Fibroblast of upper back skin (primary cell): ENCODE results near the gene PAH.
"Not testable (repeated sequence)": the region's sequence is repeated elsewhere in the genome, so short reads cannot be mapped to it uniquely, and the experiment has no call there.

Source experiments
- DNase-seq: peaks from one replicate; pipeline ENCODE4 v3.0.0-alpha.2; 2013

The PAH gene

DNA sequence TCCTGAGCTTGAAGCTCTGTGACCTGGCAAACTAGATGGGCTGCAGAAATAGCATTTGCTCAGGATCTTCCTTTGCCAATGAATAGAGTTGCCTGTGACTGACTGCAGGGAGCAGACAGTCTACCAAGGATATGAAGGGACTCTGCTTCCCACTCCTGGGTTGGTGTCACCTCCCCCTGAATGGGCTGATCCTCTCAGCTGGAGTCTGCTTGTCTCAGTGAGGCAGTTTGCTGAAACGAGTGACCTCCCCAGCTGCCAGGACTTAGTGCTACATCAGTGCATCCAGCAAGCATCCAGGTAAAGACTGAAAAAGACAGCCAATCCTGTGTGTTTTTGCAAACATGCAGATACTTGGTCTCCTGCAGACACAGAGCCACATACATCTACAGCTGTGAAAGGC, 28.5 kb downstream of the PAH start:
- no peak for DNase-seq

DNA sequence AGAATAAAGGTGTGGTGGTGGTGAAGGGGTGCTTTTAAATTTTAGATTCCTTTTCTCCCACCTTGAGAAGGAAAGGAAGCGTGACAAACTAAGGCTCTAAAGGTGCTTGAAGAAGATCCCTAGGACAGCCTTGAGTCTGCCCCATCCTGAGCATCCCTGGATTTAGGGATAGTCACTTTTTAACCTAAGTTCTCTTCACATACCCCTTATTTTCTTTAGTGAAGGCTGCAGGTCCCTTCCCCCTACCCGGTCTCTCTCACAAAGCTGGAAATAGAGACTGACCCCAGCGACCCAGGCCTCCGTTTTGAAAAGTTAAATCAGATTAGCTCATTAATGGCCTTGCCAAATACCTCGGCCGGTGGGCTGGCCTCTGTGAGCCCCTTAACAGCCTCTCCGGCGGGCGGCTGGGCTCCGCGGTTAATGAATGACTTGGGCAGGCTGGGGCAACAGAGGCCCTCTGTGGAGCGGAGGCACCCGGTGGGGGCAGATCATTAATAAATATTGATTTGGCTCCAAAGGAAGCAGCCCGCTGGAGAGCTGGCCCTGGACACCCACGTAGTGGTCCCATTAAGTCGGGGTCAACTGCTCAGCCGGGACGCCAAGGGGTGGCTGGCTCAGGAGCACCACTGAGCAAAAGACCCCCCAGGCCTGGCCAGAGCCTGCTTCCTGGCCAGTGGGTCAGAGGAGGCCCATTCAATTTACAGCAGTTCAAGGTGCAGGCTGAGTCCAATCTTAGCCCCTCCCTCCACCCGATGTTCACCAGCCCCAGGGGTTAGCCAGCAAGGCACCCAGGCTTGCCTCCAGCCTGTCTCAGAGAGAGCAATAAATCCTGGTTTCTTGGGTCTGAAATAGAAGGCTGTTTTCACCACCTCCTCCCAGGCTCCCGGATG, 31.8 kb downstream of the PAH start:
- no peak for DNase-seq

DNA sequence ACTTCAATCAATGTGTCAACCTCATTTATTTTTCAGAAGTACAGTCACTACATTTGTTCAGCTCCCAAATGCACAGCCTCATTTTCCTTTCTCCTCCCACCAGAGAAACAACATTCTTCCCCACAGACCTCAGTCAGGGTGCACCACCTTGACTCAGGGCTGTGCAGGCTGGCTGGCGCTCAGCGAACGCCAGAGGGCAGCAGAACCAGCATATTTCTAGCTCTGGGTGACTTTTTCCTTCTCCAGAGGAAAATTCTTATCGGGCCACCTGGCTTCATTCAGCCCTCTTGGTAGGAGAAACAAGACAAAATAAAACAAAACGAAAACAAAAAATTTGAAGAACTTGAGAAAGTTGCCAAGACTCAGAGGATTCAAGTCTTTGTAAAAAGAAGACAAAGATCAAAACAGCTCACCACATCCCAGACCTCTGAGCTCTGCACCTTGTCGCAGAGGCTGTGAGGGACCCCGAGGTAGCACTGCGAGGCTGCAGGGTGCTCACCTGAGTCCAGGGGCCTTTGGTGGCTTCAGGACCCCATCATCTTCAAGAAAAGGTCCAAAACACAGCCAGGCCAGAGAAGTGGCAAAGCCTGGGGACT, 33.7 kb downstream of the PAH start:
- peak; percentile 11 for DNase-seq

DNA sequence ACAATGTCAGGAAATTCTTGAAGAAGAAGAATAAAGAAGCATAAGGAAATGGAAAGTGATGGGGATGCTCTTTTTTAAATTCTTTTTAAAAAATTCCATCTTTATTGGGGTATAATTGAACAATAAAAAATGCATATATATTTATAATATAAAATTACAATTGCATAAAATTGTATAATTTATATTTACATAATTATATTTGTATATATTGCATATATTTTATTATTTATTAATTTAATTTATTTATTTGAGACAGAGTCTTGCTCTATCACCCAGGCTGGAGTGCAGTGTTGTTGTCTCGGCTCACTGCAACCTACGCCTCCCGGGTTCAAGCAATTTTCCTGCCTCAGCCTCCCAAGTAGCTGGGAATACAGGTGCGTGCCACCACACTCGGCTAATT, 36.3 kb downstream of the PAH start:
- DNase-seq, result no peak

DNA sequence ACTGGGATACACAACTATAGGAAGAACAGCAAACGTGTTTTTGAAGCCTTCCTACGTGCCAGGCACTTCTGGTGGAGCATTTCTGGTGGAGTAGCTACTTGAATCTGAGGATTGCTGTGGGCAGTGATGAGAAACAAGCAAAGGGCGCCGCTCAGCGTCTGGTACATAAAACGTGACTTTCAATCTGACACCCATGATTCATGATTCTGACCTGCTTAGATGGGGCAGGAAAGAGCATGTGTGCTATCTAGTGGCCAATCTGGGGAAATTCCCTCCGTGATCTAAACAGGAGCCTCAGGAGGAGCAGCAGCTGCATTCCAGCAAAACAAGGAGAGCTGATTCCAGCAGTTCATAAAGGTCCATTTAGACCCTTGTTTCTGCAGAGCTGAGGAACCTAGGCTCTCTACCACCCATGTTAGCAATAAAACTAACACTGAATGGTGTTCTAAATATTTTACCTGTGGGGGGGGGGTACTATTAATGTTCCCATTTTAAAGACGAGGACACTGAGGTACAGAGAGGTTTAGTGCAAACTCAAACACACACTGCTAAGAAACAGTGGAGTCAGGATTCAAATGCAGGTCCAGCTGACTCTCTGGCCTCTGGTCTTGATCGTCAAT, 37.8 kb downstream of the PAH start:
- DNase-seq, result peak; percentile 28

DNA sequence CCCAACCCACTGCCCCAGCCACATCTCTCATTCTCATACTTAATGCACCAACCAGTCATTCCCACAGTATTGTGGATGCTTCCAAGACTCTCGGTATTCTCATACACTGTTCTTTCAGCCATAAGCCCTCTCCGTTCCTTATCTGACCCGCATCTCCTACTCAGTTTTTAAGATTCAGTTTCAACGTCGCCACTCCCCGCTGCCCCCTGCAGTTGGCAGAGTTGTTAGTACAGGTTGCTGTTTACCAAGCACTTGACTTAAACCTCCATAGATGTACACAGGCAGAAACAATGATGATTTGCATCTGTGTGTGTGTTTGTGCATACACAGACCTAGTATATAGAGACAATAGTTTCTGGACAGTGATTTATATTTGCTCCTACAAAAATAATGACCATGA, 40.2 kb downstream of the PAH start:
- DNase-seq, result no peak

DNA sequence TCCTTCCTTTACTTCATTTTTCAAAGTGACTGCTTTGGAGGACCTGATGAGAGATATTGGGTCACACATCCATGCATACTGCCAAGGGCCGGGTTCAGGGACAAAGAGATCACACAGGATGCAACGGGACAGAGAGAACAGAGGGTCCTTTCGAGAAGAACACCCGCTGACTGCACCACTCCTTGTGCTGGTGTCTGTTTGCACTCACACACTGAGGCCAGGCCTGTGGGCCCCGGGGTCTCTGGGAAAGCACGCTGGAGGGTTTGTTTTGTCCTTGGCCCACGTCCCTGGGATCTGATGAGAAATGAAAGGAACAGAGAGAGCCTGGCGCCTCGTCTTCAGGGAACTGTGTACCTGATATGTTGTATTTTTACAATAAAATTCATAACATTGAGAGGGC, 42.2 kb downstream of the PAH start:
- DNase-seq, result no peak

DNA sequence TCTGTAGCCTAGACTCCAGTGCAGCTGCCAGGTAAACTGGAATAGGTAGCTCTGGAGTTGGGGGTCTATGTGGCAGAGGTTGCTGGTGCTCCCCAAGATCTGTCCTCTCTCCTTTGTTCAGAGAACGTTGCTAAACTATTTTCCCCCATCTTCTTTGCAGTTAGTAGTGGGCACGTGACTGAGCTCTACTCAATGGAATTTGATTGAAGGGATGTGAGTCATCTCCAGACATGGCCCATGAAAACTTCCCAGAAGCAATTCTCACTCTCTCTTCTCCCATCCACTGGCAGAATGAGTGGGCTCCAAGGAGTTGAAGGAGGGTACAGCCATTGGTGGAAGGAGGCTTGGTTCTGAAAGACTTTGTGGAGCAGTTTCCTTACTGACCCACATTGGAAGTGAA, 44.0 kb downstream of the PAH start:
- DNase-seq, result no peak

DNA sequence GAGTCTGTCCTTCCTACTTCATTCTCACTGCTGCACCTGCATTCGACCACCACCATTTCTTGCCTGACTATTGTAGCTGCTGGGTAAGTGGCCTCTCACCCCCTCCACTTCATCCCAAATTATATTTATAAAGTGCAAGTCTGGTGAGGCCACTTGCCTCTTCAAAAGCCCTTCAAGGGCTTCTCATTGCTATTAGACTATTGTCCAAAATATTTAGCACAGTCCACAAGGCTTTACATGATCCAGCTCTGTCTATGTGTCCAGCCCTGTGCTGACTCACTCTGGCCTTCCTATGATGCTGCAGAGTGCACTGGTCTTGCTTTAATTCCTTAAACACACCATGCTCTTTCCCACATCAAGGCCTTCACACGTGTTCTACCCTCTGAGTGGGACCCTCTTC, 46.0 kb downstream of the PAH start:
- no peak for DNase-seq

DNA sequence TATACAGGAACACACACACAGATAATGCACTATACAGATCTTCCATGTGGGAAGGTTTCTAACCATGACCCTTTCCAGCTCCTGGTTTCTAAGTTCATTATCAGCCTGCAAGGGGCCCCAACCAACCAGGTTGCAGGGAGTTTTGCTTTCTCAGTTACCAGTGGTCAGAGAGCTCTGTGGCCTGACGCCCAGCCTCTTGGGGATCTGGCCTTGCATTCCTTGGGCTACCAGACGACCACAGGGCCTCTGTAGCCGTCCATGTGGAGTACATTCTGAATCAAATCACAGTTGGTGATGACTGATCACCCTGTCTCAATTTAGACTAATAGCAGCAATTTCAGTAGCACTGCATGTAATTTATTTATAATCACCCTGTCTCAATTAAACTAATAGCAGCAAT, 47.5 kb downstream of the PAH start:
- DNase-seq, result no peak

DNA sequence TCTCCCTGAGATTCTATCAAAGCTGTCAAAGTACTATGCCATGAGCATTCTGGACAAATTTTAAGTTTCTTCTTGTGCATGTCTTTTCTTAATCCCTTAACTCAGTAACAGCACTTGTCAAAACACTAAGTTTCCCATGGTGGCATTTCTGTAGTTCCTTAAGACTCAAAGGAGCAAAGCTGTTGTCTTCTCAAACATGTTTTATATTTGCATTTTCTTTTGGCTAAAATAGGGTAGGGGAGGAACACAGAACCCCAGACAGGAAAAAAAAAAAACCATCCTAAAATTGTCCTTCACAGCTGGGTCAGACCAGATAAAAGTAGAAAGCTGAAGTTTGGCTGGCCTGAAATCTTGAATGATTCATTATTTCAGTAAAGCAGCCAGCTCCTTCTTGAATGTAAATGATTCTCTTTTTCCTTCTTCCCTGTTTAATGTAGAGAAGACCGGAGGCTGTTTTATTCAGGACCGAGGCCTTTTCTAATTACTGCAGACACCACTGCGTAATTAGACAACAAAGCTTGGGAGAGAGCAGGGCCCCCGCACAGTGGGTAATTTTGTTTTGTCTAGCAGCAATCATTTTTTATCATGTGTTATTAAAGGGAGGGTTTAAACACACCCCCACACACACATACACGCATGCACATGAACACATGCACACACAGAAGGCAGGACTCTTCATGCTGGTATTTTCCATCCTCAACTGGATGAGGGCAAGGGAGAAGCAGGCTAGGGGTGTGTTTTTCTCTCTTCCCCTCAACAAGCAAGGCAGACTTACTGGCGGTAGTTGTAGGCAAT, 51.0 kb downstream of the PAH start:
- DNase-seq, result no peak

DNA sequence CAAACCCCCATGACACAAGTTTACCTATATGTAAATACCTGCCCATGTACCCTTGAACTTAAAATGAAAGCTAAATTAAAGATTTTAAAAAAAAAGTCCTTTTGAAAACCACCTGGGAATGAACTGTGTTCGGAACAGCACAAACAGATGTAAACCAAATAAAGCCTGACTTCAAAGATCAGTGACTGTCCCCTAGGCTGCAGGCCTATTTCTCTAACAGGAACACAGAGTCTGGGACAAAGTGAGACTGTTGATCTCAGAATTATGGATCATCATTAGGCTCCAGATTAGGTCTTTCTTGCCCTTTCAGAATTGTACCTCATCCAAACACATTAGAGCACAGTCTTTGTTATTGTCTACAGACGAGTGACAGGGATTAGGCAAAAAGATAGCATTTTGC, 54.6 kb downstream of the PAH start:
- no peak for DNase-seq

DNA sequence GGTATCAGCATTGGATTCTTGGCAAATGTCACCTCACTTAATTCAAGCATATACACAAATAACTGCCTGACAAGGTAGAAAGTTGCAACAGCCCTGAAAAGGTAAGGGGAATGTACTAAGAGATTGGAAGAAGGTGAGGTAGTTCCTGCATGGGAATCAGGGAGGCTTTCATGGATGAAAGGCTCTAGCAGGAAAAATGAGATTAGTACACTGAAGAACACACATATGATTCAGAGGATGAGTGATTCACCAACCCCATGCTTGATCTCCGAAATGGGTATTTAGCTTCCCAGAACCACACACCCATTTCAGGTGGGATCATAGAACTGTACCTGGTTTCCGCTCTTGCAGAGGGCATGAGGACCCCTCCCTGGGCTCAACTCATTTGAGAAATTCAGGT, 65.8 kb downstream of the PAH start:
- DNase-seq, result no peak

DNA sequence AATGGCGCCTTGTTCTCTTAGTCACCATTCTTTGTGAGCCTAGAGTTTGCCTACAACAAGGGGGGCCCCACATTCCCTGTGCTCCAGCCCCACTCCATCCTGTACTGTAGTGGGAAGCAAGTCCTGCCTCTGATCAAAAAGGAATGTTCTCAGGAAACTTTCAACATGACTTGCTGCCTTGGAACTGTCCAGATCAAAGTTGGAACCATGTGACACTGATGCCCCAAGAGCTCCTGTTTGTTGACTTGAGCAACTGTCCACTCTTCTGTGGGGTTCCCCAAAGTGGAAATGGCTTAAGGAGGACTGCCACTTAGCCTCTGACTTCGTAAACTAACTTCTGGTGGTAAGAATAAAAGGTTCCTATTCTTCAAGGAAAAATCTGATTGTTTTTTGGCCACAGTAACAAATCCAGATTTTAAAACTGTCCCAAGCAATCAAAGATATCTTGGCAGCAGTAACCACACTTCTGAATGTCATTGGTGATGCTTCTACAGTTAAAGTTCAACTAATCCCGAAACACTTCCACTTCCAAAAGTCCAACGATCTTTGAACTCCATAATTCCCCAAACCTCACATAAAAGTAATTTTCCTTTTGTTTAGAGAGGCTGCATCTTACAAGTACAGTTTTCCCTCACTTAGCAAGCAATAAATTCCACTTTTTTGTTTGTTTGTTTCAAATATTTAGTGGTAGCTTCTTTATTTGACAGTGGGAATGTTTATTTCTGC, 67.2 kb downstream of the PAH start:
- DNase-seq, result no peak

DNA sequence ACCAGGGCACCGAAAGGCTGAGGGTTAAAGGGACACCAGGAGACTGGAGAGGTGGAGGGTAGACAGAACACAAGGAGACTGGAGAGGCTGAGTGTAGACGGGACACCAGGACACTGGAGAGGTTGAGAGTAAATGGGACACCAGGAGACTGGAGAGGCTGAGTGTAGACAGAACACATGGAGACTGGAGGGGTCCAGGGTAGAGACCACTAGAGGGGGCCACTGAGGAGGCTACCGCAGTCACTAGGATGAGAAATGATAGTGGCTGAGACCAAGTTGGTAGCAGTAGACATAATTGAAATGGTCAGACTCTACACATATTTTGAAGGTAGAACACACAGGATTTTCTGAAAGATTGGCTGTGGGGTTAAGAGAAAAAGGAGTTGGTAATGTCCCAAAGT, 68.2 kb downstream of the PAH start:
- DNase-seq, result no peak

DNA sequence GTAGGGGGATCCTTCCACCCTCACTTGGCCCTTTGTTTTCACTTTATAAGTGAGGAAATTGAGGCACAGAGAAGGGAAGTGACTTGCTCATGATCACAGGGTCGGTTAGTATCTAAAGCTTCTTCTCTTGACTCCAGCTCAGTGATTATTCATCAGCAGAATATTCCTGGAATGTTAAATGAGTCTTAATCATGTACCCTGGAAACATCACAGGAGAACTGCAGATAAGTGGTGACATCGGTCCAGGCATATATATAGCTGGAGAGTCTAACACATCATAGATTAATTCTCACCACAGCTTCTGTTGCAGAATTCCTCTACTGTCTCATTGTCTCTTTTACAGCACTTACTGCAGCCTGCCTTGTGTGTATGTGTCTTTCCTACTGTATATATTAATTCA, 69.9 kb downstream of the PAH start:
- no peak for DNase-seq

DNA sequence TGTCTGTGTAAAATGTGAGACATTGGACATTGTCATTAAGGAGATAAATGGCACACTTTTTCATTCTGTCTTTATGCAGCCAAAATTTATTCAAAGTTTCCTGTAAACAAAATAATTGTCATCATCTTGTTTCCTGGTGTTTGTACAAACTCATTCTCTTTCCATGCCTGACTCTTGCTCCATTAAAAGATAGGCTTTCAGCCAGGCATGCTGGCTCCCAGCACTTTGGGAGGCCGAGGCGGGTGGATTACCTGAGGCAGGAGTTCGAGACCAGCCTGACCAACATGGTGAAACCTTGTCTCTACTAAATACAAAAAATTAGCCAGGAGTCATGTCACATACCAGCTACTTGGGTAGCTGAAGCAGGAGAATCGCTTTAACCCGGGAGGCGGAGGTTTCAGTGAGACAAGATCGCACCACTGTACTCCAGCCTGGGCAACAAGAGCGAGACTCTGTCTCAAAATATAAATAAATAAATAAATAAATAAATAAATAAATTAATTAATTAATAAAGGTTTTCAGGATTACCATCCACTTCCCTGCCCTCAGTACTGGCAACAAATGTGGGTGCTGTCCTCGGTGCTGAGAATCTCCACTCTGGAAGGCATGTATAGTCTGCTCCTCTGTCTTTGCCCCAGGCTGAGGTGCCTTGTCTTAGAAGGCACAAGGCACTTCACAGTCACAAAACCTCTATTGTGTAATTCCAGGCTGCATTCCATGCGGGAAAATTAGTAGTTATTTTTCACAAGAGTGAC, 83.2 kb downstream of the PAH start:
- DNase-seq, result no peak

DNA sequence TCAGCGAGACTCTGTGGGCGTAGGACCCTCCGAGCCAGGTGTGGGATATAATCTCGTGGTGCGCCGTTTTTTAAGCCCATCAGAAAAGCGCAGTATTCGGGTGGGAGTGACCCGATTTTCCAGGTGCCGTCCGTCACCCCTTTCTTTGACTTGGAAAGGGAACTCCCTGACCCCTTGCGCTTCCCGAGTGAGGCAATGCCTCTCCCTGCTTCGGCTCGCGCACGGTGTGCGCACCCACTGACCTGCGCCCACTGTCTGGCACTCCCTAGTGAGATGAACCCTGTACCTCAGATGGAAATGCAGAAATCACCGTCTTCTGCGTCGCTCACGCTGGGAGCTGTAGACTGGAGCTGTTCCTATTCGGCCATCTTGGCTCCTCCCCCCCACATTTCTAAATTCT, 84.2 kb downstream of the PAH start:
- not testable (repeated sequence) for DNase-seq

DNA sequence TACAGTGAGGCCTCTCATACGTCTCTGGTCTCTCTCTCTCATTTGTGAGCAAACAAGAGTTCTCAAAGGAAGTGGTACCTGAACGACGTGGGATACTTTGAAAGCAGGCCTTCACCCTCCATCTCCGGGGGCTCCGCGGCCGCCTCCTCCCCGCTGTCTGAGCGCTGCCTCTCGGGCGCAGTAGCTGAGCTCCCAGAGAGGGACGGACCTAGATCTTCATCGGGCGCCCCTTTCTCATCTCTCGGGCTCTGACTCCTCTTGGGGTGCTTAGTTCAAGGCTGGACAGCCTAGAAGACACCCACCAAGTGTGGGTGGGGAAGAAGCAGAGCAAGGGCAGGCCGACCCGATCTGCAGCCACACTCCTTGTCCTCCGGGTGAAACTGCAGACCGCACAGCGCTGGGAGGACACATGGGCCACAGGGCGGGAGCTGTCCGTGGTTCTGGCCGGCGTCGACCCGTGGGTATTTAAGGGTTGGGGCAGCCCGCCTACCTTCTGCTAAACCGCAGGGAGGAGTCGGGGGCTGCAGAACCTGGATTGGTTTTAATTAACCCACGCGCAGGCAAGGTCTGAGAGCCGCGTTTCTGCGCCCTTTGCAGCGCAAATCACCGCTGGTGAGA, 92.7 kb downstream of the PAH start:
- peak; percentile 18 for DNase-seq

DNA sequence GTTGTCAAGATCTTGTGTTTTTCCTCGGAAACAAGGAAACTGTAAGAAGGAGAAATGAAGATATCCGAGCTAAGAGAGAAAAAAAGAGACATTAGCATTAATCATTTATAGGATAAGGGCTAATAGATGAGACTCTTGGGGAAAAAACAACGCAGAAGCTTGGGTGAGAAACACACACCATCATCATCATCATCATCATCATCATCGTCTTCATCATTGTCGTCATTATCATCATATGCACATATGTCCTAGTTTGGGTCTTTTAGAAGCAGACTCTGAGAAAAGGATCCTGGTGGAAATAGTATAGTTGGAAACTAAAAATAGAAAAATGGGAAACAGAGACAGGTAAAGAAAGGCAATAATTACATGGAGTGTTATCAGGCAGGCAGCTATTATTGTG, 95.9 kb downstream of the PAH start:
- DNase-seq, result no peak

DNA sequence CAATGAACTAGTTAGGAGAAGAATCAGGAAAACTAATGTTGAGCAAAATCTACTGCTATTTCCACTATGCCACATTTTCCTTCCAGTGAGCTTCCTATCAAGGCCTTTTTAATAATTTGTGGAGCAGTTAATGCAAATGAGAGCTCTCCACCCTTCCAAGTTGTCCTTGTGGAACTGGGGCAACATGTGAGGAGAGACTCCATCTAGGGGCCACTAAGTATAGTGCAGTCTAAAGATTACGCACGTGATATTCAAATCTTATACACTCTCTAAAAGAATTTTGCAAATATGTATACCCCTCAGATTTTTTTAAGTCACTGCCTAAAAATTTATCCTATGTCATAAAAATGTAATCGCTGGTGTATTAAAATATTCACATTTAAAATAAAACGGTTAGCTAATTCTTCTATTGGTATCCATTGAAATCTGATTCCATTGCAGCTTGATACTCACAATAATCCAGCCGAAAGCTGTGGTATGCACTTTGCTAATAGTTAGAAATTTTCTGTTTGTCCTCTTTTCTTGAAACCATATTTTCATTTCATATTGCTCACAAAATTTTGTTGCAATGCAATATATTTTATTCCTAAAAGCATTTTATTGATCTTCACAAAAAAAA, 100.1 kb downstream of the PAH start:
- peak; percentile 29 for DNase-seq
